Activated naive CD4-positive, alpha-beta T cell treated with anti-CD3 and anti-CD28 coated beads, Interleukin-2, amount 50 U/mL, for 24 hours (primary cell): Measurements from ENCODE around the gene ZNF730.
"Not testable (repeated sequence)": the region's sequence is repeated elsewhere in the genome, so short reads cannot be mapped to it uniquely, and the experiment has no call there.

ENCODE experiments used
- H3K27ac Mint-ChIP-seq: one replicate; pipeline ENCODE4 v1.8.0; 2021; ENCODE audit warnings: mild to moderate bottlenecking, mixed read lengths
- H3K27me3 Mint-ChIP-seq: one replicate; pipeline ENCODE4 v1.8.0; 2021; ENCODE audit warnings: mixed read lengths
- H3K36me3 Mint-ChIP-seq: one replicate; pipeline ENCODE4 v1.8.0; 2021; ENCODE audit warnings: mixed read lengths
- H3K4me1 Mint-ChIP-seq: one replicate; pipeline ENCODE4 v1.8.0; 2021; ENCODE audit warnings: mixed read lengths
- H3K4me3 Mint-ChIP-seq: one replicate; pipeline ENCODE4 v1.8.0; 2021; ENCODE audit warnings: mild to moderate bottlenecking, mixed read lengths
- H3K9me3 Mint-ChIP-seq: one replicate; pipeline ENCODE4 v1.8.0; 2021; ENCODE audit warnings: mixed read lengths

Gene ZNF730

DNA sequence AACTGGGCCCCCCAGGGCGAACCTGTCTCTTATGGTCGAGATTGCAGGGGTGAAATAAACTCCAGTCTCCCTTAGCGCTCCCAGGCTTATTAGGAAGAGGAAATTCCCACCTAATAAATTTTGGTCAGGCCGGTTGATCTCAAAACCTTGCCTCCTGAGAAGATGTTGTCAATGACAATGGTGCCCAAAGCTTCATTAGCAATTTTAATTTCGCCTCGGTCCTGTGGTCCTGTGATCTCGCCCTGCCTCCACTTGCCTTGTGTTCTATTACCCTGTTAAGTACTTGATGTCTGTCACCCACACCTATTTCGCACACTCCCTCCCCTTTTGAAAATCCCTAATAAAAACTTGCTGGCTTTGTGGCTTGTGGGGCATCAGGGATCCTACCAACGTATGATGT is 51.5 kb downstream of the ZNF730 start:
- not testable (repeated sequence) for H3K4me3 Mint-ChIP-seq, H3K27me3 Mint-ChIP-seq, H3K9me3 Mint-ChIP-seq, H3K27ac Mint-ChIP-seq, H3K4me1 Mint-ChIP-seq, H3K36me3 Mint-ChIP-seq

DNA sequence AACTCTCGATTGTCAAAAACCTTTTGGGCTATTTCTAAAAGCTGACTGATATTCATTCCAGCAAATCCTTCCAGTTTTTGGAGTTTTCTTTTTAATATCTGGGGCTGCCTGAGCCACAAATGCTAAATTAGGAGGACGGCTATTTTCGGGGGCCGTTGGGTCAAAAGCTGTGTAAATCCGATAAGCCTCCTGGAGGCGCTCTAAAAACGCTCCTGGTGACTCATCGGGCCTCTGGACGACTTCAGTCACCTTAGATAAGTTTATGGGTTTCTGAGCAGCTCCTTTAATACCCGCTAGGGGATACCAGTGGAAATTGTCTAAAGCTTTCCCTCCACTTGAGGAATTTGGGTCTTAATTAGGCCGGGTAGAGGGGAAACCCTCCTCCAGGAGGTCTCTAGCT is 66.4 kb downstream of the ZNF730 start:
- peaks cover 17% of the 10 kb centered on the region for H3K9me3 Mint-ChIP-seq
- peaks cover 2% of the 10 kb centered on the region for H3K27me3 Mint-ChIP-seq
- H3K36me3 Mint-ChIP-seq: no peaks in the 10 kb centered on the region
- no peaks in the 10 kb centered on the region for H3K4me1 Mint-ChIP-seq
- no peak overlapping the region for H3K4me3 Mint-ChIP-seq
- no peak overlapping the region for H3K27ac Mint-ChIP-seq

DNA sequence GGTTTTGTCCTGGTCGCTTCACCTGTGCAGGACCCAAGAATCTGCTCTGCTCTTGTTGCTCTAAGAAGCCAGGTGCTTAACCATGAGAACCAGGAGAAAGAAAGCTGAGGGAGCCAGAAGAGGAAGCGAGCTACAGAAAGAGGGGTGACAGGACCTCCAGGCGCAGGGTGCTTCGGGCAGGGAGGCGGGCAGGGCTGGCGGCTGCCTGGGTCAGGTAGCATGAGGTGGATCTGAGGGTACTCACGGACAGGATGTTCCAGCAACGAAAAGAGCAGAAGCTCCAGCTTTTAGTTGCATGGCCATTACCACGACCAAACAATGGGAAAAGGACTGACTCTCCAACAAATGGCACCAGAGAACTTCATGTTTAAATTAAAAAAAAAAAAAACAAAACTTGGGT is 73.5 kb downstream of the ZNF730 start:
- H3K27ac Mint-ChIP-seq: no peak overlapping the region
- no peaks in the 10 kb centered on the region for H3K27me3 Mint-ChIP-seq
- H3K4me3 Mint-ChIP-seq: no peak overlapping the region
- no peaks in the 10 kb centered on the region for H3K36me3 Mint-ChIP-seq
- no peaks in the 10 kb centered on the region for H3K4me1 Mint-ChIP-seq
- H3K9me3 Mint-ChIP-seq: peaks cover 10% of the 10 kb centered on the region
